GM21360 (cell line): ENCODE data around the gene PKHD1.
"Not testable (repeated sequence)": the region's sequence is repeated elsewhere in the genome, so short reads cannot be mapped to it uniquely, and the experiment has no call there.

Experiments
- ATAC-seq: cut with Tn5 transposase; IDR thresholded peaks from one replicate; pipeline ENCODE4 v1.9.1; 2021; ENCODE audit warnings: mild to moderate bottlenecking, moderate library complexity; ENCODE audit not compliant: unreplicated experiment

Gene PKHD1

DNA sequence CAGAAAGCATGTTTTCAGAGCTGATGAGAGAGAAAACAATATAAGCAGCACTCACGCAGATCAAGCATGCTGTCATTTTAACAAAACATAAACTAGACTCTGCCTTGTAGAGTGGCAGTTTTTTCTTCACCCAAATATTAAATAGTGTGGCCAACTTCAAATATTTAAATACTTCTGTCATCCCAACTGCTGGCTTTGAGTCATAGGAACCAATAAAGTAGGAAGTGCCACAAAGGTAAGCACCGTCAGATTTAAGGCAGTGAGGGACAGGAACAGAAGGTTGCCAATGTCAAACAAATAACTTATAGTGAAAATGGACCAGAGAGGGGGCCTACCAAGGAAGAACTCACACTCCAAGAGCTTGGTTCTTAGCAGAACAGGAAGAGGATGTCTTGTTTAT lies 222.2 kb downstream of the PKHD1 start:
- no peak for ATAC-seq

DNA sequence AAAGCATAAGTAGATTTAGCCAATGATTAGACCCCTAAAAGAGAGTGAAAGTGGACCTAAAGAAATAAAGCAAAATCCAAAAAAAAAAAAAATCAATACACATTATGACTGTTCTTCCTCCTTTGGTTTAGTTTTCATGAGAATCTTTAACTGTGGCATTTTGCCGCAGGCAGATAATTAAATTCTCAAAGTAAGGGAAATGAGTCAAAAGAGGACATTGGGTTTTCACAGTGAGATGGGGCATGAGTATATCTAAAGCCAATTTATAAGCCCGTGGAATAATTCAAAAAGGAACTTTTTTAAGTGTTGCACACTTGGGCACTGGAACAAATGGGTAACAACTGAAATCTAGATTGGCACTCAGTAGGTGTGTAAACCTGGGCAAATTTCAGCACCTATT lies 230.3 kb downstream of the PKHD1 start:
- no peak for ATAC-seq

DNA sequence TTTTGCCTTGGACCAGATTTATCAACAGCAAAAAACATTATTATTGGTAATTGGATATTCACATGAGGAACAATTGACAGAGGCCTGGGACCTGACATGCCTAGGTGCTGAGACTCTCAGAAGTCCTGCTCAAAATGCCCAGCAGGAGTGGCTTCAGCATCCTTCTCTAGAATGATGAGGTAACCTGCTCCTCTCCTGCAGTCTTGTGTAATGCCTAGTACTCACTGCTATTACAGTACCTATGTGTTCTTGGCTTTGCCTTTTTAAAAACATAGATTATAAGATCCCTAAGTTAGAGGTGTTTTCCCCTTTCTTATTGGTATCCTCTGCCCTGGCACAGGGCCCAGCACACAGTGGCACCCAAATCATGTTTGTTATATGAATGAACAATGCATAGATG lies 230.9 kb downstream of the PKHD1 start:
- ATAC-seq = no peak

DNA sequence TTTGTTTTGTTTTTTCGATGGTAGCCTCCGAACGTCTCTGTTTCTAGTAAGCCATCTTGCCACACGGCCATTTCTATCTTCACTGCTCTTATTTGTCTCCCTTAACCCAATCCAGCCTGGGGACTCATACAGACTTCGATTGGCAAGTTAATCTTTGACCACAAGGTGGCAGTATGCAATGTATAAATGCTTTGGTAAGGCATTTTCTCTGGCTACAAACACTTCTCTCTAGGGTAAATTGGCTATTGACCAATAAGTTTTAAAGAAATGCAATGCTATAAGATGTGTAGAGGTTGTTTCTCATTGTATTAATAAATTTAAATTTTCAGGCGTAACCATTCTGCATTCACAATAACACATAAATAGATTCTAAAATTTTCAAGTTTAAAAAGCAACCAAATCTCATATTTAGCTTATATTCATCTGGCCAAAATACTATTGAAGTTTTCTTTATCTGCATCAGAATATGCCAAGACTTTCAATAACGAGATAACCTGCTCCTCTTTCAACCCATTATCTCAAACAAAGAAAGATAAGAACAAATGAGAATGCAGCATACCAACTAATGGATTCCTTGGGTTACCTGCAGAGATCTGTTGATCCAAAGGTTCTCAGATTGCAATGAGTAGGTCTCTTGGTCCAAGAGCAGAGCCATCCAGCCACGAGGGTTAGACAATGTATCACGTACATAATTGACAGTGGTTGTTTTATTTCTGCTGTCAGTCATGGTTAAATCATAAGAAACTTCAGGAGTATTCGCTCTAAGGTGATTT lies 231.9 kb downstream of the PKHD1 start:
- peak; percentile 64 for ATAC-seq

DNA sequence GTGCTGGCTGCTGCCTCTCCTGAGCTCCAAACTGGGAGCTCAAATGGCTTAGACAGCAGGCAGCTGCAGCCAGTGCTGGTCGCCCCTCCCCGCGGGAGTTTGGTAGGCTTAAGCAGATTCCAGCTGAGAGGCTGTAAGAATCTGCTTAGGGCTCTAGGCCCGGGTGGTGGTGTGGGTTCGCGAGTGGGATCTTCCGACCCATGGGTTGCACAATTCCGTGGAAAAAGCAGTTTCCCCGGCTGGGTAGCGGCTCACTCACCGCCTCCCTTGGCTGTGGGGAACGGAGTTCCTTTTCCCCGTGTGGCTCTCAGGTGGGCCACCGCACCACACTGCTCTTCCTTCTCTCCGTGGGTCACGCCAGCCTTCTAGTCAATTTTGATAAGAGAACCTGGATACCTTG lies 232.5 kb downstream of the PKHD1 start:
- no peak for ATAC-seq

DNA sequence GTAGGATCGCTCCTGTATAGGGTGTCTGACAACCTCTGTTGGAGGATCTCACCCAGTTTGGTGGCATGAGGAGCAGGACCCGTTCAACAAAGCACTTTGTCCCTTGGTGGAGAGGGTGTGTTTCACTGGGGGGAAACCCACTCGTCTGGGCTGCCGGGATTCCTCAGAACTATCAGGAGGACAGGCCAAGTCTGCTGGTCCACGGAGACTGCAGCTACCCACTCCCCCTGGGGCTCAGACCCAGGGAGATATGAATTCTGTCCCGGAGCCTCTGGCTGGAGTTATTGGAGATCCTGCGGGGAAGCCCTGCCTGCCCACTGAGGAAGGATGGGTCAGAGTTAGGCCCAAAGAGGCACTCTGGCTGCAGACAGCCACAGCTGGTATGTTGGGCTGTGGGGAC lies 233.1 kb downstream of the PKHD1 start:
- ATAC-seq = no peak

DNA sequence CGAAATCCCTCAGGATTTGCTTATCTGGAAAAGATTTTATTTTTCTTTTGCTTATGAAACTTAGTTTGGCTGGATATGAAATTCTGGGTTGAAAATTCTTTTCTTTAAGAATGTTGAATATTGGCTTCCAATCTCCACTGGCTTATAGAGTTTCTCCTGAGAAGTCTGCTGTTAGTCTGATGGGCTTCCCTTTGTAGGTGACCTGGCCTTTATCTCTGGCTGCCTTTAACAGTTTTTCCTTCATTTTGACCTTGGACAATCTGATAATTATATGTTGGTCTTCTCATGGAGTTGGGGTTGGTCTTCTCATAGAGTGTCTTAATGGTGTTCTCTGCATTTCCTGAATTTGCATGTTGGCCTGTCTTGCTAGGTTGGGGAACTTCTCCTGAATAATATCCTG lies 234.3 kb downstream of the PKHD1 start:
- not testable (repeated sequence) for ATAC-seq

DNA sequence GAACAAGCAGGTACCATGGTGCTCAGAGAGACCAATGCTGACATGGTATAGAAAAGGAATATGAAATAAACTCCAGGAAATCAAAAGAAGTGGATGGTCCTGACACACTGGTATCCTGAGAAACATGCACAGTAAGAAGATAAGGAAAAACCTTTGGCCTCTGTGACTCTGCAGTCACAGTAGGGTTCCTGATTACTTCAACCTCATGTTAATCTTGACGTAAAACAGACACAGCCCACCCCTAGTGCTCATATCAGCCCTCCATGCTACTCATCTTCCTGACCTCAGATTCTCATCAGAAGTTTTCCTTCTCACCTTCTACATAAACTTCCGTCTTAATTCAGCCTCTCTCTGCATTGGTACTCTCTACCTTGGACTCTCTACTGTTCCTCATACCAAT lies 240.9 kb downstream of the PKHD1 start:
- ATAC-seq = no peak

DNA sequence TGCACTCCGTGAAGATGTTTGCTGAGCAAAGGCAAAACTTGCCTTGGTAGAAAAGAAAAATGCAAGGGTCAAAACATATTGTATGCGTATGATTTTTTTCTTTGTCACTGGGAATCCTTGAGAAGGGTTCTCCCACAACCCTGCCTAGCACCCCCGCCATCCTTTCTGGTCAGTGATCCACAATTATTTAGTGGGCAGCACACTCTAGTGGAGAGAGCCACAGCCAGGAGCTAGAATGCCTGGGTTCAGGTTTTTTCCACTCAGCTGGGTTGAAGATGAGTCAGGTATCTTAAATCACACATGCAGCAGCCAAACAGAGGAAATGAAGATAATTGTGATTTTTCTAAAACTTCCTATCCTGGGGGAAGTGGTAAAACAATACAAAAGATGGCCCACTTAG lies 243.1 kb downstream of the PKHD1 start:
- ATAC-seq = no peak

DNA sequence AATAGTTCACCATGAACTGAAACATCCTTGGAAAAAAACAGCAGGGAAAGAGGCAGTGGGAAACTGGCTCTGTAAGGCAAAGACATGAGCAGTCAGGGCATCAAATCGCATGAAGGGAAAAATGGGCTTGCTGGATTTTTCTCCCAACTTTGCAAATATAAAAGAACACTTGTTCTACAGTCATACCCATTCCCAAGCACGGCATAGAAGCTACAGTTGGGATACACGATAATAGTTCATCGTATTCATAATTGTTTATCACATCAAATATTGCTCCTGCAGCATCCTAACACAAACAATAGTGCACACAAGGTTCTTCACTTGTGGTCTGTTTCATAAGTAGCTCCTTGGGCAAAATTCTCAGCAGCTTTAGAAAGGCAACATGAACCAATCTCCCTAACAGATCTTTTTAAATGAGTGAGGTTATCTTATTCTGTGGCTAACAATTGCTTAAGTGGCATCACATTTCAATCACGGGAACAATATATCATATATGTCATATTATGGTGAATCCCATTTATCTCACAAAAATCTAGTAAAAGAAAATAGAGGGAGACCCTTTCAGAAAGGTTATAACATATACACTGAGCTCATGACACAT lies 243.9 kb downstream of the PKHD1 start:
- no peak for ATAC-seq

DNA sequence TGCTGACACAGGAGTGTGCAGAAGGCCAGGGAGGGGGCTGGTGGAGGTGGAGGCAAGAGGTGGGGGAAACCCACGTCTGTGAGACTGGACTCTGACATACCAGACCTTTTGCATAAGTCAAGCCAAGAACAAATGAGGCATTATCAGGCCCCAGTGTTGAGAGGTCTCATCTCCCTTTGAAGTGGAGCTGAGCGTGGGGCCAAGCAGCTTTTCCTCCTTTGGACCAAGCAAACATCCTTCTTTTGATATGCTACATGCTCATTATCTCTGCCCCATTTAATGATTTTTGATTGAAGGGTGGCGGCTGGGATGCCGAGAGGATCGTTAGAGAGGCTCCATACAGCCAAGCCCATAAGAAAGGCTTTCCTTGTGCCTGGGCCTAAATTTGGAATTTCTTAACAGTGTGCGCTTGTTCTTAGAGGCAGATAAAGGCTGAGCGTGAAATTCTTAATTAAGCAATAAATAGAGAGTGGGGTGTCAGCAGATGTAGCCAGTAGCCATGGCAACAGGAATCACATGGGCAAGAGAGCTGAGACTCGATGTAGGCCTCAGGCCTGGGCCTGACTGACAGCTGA lies 244.5 kb downstream of the PKHD1 start:
- no peak for ATAC-seq

DNA sequence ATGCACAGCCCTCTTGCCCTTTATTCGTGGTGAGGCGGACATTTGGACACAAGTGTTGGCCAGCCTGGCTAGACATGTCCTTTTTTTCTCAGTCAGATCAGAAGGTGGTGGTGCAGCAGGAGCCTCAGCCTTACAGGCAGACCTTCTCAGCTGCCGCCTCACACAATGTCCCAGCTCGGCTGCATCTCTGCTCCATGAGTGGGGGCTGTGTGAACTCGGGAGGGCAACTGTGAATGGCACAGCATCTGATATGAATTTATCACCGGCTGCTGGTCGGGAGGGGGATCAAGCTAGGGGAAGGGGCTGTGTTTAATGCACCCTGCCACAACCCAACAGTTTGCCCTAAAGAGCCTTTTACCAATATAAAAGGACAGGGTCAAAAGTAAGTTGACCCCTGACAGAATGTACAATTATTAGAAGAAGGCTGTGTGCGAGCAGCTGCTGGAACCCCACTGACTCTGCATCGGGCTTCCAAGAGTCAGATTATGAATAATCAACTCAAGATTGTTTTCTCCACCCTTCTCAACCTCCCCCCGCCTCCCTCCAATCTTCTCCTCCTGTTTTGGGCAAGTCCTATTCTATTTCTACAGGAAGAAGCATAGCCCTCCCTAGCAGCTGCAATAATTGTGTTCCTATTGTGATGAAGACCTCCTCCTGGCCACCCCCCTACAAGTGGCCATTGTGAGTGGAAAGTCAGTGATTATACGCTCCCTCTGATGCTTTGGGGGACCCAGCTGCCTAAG lies 245.2 kb downstream of the PKHD1 start:
- no peak for ATAC-seq

DNA sequence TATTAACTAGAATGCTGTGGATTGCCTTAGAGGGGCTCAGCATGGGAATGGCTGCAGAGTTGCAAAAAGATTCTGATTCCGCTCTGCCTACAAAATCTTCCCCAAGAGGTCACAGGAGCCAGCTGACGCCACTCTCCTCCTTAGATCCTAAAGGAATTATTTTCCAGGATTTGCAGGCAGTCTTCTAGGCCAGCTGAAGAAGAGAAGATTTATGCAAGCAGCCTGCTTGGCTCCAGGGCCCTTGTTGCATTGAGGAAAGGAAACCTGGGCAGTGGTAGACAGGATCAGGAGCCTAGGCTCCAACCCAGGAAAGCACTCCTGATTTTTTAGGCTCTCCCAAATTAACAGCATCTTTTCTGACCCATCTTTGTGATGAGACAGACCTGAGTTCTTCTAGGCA lies 245.8 kb downstream of the PKHD1 start:
- no peak for ATAC-seq

DNA sequence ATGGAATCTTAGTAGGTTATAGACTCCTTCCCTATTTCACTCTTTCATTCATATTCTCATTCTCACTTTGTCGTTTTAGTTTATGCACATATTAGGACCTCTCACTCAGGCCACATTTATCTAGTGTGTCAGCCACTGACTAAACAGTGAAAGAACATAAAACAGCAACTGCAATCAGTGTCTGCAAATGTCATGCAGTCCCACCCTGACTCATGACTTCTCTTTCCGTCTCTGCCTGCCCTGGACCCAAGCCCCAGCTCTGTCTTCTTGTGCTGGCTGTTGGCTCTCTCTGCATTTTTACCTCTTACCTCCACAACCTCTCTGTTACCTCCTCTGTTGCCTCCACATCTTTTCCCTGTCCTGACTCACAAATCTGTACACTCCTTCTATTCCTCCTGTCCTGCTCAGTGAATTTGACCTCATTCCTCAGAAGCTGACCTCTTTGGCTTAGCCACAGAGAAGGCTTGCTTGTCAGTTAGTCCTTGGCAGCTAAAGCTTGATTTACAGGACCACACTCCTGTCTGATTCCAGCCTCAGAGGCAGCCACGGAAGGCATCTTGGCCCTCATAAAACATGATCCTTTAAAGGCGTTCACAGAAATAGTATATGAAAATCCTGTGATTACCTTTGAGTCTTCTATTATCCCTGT lies 247.6 kb downstream of the PKHD1 start:
- no peak for ATAC-seq

DNA sequence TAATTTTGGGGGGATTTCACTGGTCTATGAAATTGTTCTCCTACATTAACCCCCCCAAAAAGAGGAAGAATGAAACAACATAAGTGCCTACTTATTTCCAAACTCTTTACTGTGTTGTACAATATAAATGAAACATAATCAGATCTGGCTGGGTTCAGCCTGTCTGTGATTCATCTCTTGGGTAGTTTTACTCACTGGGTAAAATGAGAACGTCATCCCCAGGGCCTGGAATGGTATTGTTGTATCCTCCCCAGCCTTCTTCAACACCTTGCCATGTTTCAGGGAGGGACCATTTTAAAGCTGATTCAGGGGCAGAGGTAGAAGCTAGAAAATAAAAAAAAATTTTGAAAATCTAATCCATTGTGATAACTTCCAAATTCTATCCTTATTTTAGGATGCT lies 256.7 kb downstream of the PKHD1 start:
- ATAC-seq = no peak

DNA sequence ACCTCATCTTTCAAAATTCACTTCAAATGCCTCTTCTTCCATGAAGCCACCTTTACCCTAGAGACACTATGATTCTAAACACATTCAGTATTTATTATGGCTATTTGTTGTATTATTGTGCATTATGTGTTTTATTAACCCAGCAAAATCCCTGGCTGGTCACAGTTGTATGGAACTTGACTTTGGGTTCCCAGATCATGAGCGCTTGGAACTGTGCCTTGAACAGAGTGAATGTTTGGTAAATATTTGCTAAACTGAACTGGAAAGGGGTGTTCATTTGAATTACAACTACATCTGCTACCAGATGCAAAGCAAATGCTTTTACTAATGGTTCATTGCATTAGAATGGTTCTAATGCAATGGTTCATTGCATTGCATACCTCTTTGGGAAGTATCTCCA lies 259.8 kb downstream of the PKHD1 start:
- ATAC-seq = no peak

DNA sequence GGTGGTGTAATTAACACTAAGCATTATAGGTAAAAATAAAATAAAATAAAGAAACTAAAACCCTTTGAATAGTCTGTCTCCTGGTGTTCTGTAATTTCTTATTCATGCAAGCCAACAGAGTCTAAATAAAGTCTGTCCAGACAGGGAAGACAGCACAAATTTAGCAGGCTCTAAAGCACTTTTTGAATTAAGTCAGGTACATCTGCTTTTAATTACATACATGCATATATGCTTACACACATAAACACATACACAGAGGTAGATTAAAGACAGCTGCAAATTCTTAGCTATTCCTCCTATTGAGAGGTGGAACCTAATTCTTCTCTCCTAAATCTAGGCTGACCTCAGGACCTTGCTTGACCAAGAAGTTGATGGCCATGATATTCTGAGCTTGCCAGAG lies 262.5 kb downstream of the PKHD1 start:
- no peak for ATAC-seq

DNA sequence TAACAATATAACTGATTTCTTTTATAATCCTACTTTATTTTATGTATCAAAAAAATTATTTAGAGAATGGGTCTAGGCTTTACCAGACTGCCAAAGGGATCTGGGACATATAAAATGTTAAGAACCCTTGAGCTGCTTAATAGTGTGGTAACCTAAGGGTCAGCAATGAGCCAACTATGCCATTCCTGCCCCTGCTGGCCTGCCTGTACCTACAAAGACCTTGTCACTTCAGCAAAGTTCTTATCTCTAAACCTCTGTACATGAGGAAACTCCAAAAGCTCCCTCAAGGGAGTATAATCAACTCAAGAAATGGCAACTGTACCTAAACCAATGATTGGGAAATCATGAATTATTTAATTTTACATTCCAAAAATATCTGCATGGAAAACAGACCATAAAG lies 266.9 kb downstream of the PKHD1 start:
- no peak for ATAC-seq

DNA sequence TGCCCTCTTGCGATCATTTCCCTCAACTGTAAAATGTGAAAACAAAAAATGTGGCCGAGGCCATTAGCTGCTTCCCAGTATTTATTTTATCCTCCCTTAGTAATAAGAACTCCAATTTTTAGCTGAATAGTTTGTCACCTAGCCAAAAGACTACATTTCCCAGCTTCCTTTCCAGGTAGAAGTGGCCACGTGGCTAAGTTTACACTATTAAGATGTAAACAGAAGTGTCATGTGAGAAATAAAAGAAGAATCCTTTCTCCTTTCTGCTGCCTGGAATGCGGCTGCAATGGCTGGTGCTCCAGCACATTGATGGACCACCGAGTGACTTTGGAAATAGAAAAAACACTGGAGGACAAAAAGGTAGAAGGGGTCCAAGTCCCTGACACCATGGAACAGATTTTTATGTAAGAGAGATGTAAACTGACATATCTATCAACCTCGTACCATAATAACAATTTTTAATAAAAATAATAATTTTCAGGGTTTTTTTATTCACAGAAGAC lies 268.8 kb downstream of the PKHD1 start:
- no peak for ATAC-seq

DNA sequence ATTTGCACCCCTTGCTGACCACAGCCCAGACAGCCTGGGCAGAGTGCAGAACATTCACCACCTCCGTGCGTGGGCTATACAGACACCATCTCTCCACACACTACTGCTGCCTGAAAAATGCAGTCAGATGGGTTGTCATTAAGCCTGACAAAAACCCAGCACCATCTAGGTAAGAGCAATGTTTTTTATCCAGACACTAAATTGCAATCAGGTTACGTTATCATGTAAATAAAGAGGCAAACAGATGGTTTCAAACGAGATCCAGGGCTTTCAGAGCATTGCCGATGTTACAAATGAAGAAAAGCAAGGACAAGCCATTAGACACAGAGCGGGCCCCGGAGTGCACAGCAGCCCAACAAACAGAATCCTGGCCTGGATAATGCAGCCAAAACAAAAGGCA lies 269.6 kb downstream of the PKHD1 start:
- no peak for ATAC-seq

DNA sequence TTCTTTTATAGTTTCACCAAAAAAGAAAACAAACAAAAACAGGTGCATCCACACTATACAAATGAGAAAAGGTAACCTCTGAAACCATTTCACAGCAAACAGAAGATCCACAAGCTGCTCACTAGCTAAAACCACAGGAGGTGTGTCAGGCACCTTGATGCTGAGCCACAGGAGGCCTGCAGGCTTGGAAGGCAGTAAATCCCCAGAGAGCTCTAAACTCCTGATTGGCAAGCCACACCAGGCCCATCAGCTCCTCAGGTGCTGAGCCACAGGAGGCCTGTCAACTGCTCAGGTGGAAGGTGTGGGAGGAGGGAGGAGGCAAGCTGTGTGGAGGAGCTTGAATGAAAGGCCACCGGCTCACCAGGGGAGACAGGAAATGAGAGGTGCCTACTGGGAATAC lies 273.0 kb downstream of the PKHD1 start:
- ATAC-seq = no peak
